HG03103 (cell line): ENCODE measurements around the gene RYR3.

Experiments
- ATAC-seq: cut with Tn5 transposase; IDR thresholded peaks from one replicate; pipeline ENCODE4 v1.9.1; 2021; ENCODE audit warnings: low read depth; ENCODE audit not compliant: unreplicated experiment

The RYR3 gene

DNA sequence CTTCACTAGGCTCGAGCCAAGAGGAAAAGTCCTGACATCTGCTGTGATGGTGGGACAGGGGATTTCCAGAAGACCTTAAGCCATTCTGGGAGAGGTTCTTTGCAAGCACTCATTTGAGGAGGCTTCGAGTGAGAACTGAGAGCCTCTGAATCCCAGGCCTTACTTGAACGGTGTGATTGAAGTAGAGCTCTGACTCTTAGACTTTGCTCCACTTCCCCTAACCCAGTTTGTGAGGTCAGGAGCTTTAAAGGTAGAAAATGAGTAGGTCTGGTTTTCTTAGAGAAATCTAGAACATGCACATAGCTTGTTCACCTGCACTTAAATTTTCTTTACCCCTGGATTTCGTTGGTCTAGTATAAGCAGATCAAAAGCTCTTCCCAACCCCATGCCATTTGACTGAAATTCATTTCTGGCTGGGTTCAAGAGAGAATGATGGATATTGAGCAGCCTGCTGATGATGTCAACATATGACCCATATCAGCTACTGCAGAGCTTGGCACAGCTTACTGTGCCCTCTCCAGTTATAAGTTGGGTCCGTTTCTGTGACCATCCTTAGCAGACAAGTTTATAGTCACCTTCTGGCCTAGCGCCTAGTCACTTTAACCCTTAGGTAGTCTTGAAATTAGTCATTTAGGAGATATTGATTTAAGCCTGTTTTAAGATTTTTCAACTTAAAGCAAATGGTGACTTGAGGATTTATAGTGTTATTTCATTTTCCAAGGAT lies 428.3 kb downstream of the RYR3 start:
- no peak for ATAC-seq

DNA sequence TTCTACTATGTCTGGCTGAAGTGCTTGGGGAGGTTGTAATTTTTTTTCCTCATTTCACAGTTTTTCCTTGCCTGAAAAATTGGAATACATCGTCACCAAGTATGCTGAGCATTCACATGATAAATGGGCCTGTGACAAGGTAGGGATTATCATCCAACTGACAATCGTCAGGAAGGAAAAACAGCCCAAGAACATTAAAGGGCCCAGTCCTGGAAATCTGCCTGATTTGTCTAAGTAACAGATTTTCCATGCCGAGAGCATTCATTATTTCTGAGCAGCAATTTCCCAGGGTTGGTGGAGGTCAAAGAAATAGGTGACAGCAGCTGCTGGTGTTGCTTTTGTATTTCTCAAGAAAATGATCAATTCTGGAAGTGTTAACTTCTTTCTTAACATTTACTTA lies 431.5 kb downstream of the RYR3 start:
- no peak for ATAC-seq

DNA sequence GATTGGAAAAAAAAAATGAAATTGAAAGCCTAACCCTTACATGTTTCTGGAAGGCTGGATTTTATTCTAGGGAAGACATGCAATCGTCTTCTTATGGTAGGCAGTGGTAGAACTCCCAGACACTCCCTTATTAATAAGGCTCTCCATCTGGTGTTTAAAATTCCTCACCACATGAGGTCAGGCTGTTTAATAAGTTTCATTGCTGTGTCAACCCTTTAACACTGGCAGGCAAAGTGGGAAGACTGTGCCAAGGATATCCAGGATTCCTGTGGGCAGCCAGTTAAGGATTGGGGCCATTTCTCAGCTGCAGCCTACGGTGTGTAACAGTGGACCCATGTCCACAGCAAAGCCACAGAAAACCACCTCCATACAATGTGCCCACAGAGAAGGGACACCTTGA lies 432.0 kb downstream of the RYR3 start:
- no peak for ATAC-seq

DNA sequence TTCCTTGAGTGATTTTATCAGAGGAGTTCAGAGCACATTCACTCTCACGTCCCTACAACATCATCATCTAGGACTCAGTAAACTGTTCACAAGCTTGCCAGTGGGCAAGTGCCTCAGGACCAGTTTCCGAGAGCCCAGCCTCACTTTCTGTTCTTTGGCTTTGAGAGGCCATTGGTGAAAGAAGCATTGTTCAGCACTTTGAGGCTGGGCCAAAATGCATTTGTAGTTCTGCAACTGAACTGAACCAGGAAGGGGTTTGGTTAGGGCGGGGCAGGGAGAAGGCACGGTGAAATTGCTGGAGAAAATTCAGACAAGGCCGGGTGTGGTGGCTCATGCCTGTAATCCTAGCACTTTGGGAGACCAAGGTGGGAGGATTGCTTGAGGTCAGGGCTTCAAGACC lies 435.4 kb downstream of the RYR3 start:
- no peak for ATAC-seq

DNA sequence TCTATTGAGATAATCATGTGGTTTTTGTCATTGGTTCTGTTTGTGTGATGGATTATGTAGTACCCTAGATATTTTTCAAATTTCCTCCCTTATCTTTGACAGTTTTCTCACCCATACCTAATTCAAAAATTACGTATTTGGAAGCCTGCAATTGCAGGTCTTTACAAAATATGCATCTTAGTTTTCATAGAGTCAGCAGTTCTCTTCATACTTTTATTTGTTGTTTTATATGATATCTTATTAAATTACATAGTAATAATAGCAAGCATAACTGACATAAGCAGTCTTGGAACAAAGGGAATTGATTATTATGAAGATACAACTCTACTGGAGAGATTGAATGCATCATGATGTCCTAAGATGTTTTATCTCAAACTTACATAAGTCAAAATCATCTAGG lies 442.2 kb downstream of the RYR3 start:
- ATAC-seq: no peak

DNA sequence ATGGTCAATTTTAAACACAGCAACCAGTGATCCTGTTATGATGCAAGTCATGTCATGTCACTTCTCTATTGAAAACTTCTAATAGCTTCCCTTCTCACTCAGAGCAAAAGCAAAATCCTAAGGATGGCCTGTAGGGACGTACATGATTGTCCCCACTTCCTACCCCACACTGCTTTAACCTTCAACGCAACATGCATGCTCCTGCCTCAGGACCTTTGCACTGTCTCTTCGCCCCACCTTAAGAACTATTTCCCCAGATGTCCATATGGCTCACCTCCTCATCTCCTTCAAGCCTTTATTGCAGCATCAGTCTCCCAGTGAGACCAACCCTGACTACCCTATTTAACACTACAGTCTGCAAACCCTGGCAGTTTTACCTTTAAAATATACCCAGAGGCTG lies 443.5 kb downstream of the RYR3 start:
- ATAC-seq: no peak

DNA sequence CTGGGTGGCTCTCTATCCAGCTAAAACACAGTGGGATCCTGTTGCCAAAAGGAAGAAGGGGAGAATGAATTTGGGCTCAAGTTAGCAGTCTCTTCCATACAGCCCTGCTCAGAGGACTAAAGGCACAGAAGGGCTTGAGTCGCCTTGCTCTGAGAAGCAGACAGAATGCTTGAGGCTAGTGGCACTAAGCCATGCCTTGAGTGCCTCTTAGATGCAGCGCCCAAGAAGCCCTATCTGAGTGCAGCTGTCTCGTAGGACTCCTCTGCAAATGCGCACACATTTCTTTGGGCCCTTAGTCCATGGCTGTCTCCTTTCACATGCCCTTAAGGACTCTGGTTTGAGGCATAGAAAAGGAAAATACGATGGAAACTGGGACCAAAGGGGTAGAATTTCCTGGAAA lies 446.2 kb downstream of the RYR3 start:
- ATAC-seq: no peak

DNA sequence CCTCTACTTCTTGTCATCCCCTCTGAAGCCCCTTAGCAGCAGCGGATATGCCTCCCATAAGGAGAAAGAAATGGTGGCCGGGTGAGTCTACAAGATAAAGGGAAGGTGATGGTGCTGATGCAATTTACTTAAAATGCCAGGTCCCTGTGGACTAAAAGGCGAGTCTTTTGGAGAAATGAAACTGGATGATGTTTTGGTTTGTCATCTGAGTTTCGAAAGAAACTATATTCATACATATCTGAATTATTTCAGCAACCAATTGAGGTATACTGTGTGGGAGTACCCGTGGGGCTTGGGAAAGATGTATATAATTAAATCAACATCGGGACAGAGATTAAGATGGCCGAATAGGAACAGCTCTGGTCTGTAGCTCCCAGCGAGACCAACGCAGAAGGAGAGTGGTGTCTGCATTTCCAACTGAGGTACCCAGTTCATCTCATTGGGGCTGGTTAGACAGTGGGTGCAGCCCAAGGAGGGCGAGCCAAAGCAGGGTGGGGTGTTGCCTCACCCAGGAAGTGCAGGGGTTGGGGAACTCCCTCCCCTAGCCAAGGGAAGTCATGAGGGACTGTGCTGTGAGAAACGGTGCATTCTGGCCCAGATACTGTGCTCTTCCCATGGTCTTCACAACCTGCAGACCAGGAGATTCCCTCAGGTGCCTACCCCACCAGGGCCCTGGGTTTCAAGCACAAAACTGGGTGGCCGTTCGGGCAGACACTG lies 446.9 kb downstream of the RYR3 start:
- no peak for ATAC-seq

DNA sequence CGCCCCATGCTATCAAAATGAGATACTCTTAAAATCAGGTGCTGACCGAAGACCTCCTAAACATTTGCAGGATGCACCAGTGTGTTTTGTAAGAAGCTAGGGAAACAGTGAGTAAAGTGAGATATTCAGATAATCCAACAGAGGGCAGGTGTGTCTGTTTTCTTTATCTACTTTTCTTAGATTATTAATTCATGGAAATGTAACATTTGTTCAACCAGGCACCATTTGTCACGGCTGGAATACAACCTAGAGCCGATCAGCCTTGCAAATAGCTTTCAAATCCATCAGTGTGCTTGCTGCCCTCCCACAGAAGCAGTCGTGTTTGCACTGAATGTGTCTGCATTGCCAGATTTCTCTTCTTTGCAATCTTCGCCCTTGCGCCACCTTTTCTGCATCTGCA lies 455.6 kb downstream of the RYR3 start:
- no peak for ATAC-seq

DNA sequence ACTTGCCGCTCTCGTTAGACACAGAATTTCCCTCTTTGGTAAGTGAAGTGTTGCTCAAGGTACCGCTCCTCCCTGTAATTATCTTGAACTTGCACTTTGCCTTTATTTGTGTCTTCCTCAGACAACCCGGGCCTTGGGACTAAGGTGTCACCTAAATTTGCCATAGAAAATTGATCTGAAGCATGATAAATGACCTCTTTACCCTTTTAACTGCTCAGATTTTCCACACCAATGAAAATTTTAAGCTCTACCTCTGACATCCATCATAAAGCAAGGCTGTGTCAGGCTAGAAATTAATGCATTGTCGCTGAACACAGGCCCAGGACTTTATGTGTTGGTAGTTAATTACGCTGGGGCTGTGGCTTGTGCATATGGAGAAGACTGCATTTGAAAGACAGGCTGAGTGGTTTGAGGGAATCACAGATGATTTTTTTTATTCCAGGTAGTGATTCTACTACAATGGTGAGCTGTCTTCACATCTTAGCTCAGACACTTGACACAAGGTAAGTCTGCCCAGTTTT lies 458.0 kb downstream of the RYR3 start:
- no peak for ATAC-seq

DNA sequence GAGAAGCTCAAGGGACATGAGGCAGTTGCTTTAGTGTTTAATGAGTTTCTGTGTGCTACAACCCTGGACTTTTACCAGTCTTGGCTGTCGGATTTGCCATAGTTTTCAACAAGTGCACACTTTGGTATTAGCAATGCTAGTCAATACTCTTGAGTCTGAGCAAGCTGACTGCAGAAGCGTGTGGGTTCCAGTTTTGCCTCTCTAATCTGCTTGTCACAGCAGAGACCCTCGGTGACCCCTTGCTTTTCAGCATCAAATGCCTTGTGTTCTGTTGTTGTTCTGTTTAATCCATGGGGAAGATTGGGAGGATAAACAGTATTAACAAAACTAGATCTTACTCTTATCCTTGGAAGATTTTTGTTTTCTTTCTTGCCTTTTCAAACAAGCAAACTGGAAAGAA lies 463.2 kb downstream of the RYR3 start:
- ATAC-seq: no peak

DNA sequence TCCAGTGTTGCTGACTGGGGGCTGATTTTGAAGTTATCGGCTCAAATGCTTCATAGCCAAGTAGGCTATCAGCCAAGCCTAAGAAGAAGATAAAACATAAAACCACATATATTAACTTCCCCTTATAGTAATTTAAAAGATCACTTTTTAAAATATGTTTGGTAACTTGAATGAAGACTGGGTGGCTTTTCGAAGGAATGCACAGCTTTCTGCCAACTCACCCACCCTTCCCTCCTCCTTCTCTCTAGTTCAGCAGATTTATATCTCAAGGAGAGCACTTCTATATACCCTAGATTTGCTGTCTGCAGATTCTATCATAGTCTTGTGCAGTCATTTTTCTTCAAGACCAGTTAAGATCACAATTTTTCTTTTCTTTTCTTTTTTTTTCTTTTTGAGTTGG lies 468.1 kb downstream of the RYR3 start:
- ATAC-seq: no peak

DNA sequence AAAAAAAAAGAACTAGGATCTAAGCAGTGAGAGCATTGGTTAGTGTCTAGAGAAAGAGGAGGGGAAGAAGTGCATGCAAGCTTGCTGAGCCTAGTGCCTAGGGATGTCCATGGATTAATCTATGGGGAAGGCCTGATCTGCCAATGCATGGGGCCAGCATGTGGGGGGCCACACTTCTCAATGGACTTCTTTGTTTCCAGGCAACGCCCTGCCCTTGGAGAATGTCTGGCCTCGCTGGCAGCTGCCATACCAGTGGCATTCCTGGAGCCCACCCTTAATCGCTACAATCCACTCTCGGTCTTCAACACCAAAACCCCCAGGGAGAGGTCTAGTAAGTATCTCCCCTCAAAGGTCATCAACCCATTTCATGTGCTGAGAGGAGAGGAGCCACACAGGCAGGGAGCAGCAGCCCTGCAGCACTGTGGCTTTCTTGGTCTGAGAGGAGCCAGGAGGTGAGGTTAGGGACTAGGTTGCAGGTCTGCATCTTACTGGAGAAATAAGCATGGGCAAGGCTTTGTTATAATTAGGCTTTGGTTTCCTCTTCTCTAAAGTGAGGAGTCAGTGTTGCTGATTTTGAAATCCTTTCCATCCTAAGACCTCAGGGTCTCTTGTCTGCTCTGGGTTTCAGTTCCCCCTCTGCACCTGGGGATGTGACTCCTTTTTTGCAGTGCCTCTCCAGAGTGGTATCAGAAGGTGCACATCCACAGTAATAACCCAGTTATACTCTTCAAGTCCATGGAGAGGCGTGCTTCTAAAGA lies 469.4 kb downstream of the RYR3 start:
- peak; percentile 70 for ATAC-seq

DNA sequence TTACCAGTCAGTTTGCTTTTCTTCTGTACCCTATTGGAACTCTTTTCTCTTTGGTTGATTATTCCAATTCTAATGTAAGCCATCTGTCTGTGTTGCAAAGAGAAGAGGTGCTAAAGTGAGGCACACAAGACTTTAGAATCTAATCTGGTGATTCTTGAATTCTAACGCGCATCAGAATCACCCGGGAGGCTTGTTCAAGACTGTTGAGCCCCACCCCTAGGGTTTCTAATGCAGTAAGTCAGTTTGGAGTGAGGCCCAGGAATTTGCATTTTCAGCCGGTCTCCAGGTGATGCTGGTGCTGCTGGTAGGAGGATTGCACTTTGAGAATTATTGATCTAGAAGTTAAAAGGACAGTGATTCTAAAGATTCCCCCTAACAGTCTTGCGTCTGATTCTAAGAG lies 472.2 kb downstream of the RYR3 start:
- ATAC-seq: no peak

DNA sequence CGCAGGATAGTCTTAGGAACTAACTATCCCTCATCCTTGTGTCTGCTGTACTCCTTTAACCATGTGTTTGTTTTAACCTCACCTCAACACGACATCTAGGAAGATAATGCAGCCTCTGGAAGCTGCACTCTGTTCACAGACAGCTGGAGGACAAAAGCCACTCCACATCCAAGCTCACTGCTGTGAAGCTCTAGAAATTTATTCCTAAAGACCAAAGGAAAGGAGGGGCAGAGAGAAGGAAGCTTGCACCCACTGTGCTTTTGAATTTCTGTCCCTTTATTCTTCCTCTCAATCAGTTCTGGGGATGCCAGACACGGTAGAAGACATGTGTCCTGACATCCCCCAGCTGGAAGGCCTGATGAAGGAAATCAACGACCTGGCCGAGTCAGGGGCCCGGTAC lies 474.6 kb downstream of the RYR3 start:
- ATAC-seq: no peak

DNA sequence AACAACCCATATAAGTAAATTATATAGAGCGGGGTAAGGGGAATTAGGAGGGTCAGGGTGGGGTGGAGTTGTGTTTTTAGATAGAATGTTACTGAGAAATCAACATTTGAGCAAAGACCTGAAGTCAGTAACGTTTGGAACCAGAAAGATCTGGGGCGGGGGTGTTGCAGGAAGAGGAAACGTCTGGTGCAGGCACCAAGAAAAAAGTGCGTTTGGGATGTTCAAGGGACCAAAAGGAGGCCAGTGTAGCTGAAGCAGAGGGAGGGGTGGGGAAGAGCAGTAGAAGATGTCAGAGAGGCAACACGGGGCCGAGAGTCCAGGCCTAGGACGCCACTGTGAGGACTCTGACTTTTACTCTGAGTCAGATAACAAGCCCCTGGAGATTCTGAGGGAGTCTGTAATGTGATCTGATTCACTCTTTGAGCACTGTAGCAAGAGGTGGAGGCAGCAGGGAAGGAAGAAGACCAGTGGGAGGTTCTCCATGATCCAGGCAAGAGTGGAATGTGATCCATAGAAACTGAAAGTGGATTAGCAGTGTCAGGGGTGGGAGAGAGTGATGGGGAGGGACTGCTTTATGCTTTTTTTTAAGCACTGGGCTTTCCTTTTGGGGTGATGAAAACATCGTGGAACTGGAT lies 478.3 kb downstream of the RYR3 start:
- no peak for ATAC-seq

DNA sequence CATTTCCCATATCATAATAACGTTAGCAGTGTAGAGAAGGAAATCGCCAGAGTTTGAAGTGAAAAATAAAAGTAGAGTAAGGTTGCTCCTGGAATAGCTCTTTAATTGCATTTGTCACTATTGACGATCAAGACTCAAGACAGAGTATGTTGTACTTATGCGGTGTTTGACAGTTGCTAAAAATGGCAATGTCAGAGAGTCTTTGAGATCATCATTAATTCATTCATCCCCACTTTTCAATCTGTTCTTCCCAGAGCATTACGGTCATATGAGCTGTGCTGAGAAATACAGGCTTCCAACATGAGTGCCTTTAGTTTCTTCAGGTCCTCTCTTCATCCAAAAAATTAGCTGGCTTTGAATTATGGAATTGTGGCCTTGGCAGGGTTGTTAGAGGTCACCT lies 483.7 kb downstream of the RYR3 start:
- no peak for ATAC-seq

DNA sequence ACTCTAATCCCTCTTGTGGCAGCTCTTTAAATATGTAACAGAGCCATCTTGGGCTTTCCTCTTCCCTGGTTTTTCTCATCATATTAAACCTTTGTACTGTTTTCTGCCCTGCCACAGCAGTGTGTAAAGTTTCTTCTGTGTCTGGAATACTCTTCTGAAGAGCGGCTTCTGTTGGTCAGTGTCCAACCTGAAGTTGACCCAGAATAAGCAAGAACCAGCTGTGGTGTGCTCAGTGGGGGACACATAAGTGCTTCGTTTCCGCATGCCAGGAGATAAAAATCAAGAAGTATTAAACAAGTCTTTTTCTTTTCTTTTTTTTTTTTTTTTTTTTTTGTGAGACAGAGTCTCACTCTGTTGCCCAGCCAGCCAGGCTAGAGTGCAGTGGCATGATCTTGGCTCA lies 484.3 kb downstream of the RYR3 start:
- no peak for ATAC-seq

DNA sequence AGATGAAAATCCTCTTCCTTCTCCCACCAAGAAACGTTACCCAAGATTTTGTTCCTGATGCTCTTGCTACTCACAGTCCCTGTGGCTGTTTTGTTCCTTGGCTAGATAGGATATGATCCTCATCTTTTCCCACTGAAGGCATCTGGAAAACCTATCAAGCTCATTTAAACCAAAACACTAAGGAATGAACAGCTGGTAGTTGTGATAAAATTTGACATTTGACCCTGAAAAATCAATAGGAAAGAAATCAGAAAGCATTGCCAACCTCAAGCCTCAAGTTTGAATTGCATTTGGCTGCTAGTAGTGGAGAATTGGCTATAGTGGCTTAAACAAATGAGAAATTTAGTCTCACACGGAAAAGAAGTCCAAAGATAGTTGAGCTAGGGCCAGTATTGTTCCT lies 486.9 kb downstream of the RYR3 start:
- ATAC-seq: no peak

DNA sequence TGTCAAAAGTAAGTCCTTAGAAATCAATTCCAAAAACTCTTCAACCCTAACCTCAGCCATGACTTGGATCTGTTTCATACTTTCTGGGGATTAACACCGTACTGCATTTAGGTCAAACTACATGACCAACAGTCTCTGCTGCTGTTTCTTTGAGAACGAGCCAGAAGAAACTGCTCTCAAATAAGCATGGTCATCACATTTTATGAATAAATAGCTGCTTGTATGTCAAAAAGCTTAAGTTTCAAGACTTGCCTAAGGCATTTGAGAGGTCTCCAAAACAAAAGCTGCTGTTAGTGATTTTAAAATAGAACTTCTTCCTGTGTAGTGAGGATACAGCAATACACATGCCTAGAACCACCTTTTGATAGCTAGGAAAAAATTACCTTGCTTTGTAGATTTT lies 491.2 kb downstream of the RYR3 start:
- ATAC-seq: no peak

DNA sequence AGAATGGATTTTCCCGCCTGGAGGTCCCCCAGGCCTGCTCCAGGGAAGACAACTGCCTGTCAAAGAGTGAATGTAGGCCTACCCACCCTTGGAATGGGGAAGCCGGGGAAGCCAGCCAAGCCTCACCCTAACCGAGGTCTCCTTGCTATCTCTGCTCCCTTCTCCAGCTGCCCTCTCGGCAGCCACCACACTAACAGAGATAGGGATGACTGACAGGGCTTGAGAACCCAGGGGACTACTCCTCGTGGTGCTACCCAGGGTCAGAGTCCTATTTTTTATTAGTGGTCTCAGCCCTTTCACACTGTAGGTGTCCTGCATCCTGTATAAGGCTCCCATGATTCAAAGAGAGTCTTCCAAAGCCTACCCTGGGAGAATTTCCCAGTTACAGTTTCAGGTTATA lies 496.9 kb downstream of the RYR3 start:
- ATAC-seq: no peak
